CD8-positive, alpha-beta memory T cell (primary cell): ENCODE measurements around the gene CRLF1. TPM values are rescaled to one million over a fixed set of nuclear protein-coding genes. Genes with fewer than 3 reads are reported as not detected.
"Not testable (repeated sequence)": the region's sequence is repeated elsewhere in the genome, so short reads cannot be mapped to it uniquely, and the experiment has no call there.

Experiments used
- CTCF ChIA-PET: fragments of 350-600 bp; sonication (Branson Sonifier 250); formaldehyde crosslinking; loops from one replicate; lab custom pipeline; 2021; ENCODE audit warnings: antibody characterized with exemption; lab: Charles Lee
- POLR2A ChIA-PET: fragments of 350-600 bp; sonication (Branson Sonifier 250); formaldehyde crosslinking; loops from one replicate; lab custom pipeline; 2021; ENCODE audit warnings: antibody characterized with exemption; lab: Charles Lee
- DNase-seq, 5 donors: peaks; one replicate each; pipeline versions ENCODE4 v3.0.0 to v3.0.0-alpha.2; 2020 to 2022; ENCODE audit warnings: mixed read lengths in 1 of 5
- H3K27ac ChIP-seq: one replicate; pipeline ENCODE4 v1.7.0; 2013; ENCODE audit warnings: low read depth, mild to moderate bottlenecking, low read length, moderate library complexity
- H3K27me3 ChIP-seq: 2 replicates; pipeline ENCODE4 v1.7.0; 2013; ENCODE audit warnings: low read length, mild to moderate bottlenecking; ENCODE audit not compliant: insufficient read depth, poor library complexity, severe bottlenecking
- H3K36me3 ChIP-seq: 2 replicates; pipeline ENCODE4 v1.7.0; 2013; ENCODE audit warnings: mild to moderate bottlenecking, low read length, moderate library complexity; ENCODE audit not compliant: insufficient read depth
- H3K4me1 ChIP-seq: 2 replicates; pipeline ENCODE4 v1.7.0; 2013; ENCODE audit warnings: mild to moderate bottlenecking, low read length, moderate library complexity; ENCODE audit not compliant: insufficient read depth
- H3K4me3 ChIP-seq: 2 replicates; pipeline ENCODE4 v1.7.0; 2013; ENCODE audit warnings: mild to moderate bottlenecking, low read length
- H3K9me3 ChIP-seq: 2 replicates; pipeline ENCODE4 v1.7.0; 2013; ENCODE audit warnings: mild to moderate bottlenecking, low read length
- H3K27ac Mint-ChIP-seq, 8 donors: one replicate each; pipeline ENCODE4 v1.8.0; 2020 to 2021; ENCODE audit warnings: mixed read lengths in 8 of 8, mild to moderate bottlenecking in 6 of 8, inconsistent platforms in 3 of 8, moderate library complexity in 3 of 8
- H3K27me3 Mint-ChIP-seq, 2 donors: one replicate each; pipeline ENCODE4 v1.8.0; 2020 to 2021; ENCODE audit warnings: mixed read lengths in 2 of 2, mild to moderate bottlenecking in 1 of 2, moderate library complexity in 1 of 2
- H3K36me3 Mint-ChIP-seq, 3 donors: one replicate each; pipeline ENCODE4 v1.8.0; 2020 to 2021; ENCODE audit warnings: mixed read lengths in 3 of 3, inconsistent platforms in 1 of 3, mild to moderate bottlenecking in 1 of 3
- H3K4me1 Mint-ChIP-seq, 3 donors: one replicate each; pipeline ENCODE4 v1.8.0; 2020 to 2021; ENCODE audit warnings: mixed read lengths in 3 of 3, inconsistent platforms in 1 of 3, mild to moderate bottlenecking in 1 of 3
- H3K4me3 Mint-ChIP-seq, 7 donors: one replicate each; pipeline ENCODE4 v1.8.0; 2020 to 2021; ENCODE audit warnings: mixed read lengths in 7 of 7, mild to moderate bottlenecking in 6 of 7, moderate library complexity in 4 of 7, inconsistent platforms in 2 of 7
- H3K9me3 Mint-ChIP-seq, 5 donors: one replicate each; pipeline ENCODE4 v1.8.0; 2020 to 2022; ENCODE audit warnings: mixed read lengths in 5 of 5, mild to moderate bottlenecking in 3 of 5, moderate library complexity in 2 of 5, inconsistent platforms in 1 of 5
- polyA plus RNA-seq: library from polyadenylated mRNA; unstranded; fragments of 300-500 nt; fragmentation: Illumina TruSeq; gene quantifications from one replicate; pipeline ENCODE4 v1.2.3, GENCODE V29; 2021
- total RNA-seq, 2 experiments: library from RNA; stranded (reverse); gene quantifications; one replicate each; pipeline ENCODE4 v1.2.3, GENCODE V29; 2021

CRLF1 gene
- total and polyA plus RNA-seq, 3 experiments from 2014 or later = not detected

GRCh38 chr19:18592732-18593131, 13.9 kb downstream of the CRLF1 start:
- peak overlapping the region in 2 of 7 donors; percentile 11 to 70 for H3K4me3 Mint-ChIP-seq
- H3K27ac Mint-ChIP-seq = peak overlapping the region in 5 of 8 donors; percentile 8 to 74 (median 54)
- not testable (repeated sequence) for H3K36me3 ChIP-seq, H3K9me3 Mint-ChIP-seq, H3K27me3 ChIP-seq, H3K9me3 ChIP-seq, H3K27ac ChIP-seq, H3K4me3 ChIP-seq, H3K27me3 Mint-ChIP-seq
- peak in 1 of 5 donors; percentile 42 for DNase-seq
- peaks cover 34% of the 10 kb centered on the region for H3K4me1 ChIP-seq
- H3K36me3 Mint-ChIP-seq = peaks cover 0 to 21% (median 0%) of the 10 kb centered on the region in 3 donors
- H3K4me1 Mint-ChIP-seq = peaks cover 31 to 43% (median 36%) of the 10 kb centered on the region in 3 donors
- CTCF ChIA-PET = interaction anchor here (1.0 to 4.3 kb wide), 4 partner anchors 15 to 255 kb away, joined by 3 to 25 read pairs (median 6); partner anchors contain the start of gene UBA52
- POLR2A ChIA-PET = interaction anchor here (0.5 to 1.6 kb wide), 4 partner anchors 11 to 21 kb away, joined by 3 to 5 read pairs (median 4); partner anchors contain the start of genes TMEM59L and UBA52

- CTCF ChIA-PET = interaction anchor here (0.8 to 4.3 kb wide), 3 partner anchors 15 to 256 kb away, joined by 3 to 25 read pairs (median 3); no protein-coding TSS in a partner anchor
- H3K4me1 ChIP-seq = peaks cover 36% of the 10 kb centered on the region
- H3K4me3 ChIP-seq = no peak overlapping the region
- DNase-seq = peak in 1 of 5 donors; percentile 41
- Mint-ChIP-seq H3K4me1 (peaks cover 33 to 46% (median 38%) of the 10 kb centered on the region in 3 donors), H3K27ac (peak overlapping the region in 4 of 8 donors; percentile 45 to 86 (median 70)), H3K4me3 (peak overlapping the region in 4 of 7 donors; percentile 15 to 67 (median 42)), H3K36me3 (peaks cover 0 to 21% (median 0%) of the 10 kb centered on the region in 3 donors), H3K27me3 (peaks cover 0 to 3% of the 10 kb centered on the region in 2 donors), H3K9me3 (no peaks in the 10 kb centered on the region)
- POLR2A ChIA-PET = interaction anchor here (0.9 kb wide), 1 partner anchor 48 kb away, joined by 3 read pairs; no protein-coding TSS in a partner anchor
- no peaks in the 10 kb centered on the region for H3K9me3 ChIP-seq
- H3K36me3 ChIP-seq = peaks cover 6% of the 10 kb centered on the region
- peaks cover 1% of the 10 kb centered on the region for H3K27me3 ChIP-seq
- H3K27ac ChIP-seq = no peak overlapping the region
Measured at GRCh38 chr19:18591735-18592385, 14.7 kb downstream of the CRLF1 start.

- peak in 1 of 5 donors; percentile 47 for DNase-seq
- peak overlapping the region in 7 of 8 donors; percentile 9 to 93 (median 91) for H3K27ac Mint-ChIP-seq
- CTCF ChIA-PET = interaction anchor here (0.8 to 3.7 kb wide), 3 partner anchors 18 to 256 kb away, joined by 3 to 41 read pairs (median 41); partner anchors contain the start of genes ELL and UBA52
- POLR2A ChIA-PET = interaction anchor here (0.7 to 2.9 kb wide), 4 partner anchors 19 to 74 kb away, joined by 3 to 39 read pairs (median 10); partner anchors contain the start of genes KXD1 and UBA52
- H3K4me3 Mint-ChIP-seq = peak overlapping the region; percentile 27 to 97 (median 88)
- H3K27me3 Mint-ChIP-seq = peaks cover 0 to 3% of the 10 kb centered on the region in 2 donors
- no peaks in the 10 kb centered on the region for H3K9me3 ChIP-seq
- no peaks in the 10 kb centered on the region for H3K27me3 ChIP-seq
- H3K4me3 ChIP-seq = peak overlapping the region; percentile 83
- peaks cover 0 to 21% (median 0%) of the 10 kb centered on the region in 3 donors for H3K36me3 Mint-ChIP-seq
- peak overlapping the region; percentile 87 for H3K27ac ChIP-seq
- H3K36me3 ChIP-seq = peaks cover 6% of the 10 kb centered on the region
- H3K9me3 Mint-ChIP-seq = no peaks in the 10 kb centered on the region
- peaks cover 36% of the 10 kb centered on the region for H3K4me1 ChIP-seq
- H3K4me1 Mint-ChIP-seq = peaks cover 32 to 52% (median 42%) of the 10 kb centered on the region in 3 donors
Measured at GRCh38 chr19:18590273-18591272, 16.0 kb downstream of the CRLF1 start.

- peak overlapping the region; percentile 87 for H3K27ac ChIP-seq
- peak overlapping the region; percentile 83 for H3K4me3 ChIP-seq
- peak in 2 of 5 donors; percentile 49 to 65 for DNase-seq
- Mint-ChIP-seq H3K27me3 (peaks cover 0 to 3% of the 10 kb centered on the region in 2 donors), H3K4me1 (peaks cover 30 to 48% (median 39%) of the 10 kb centered on the region in 3 donors), H3K36me3 (peaks cover 0 to 21% (median 0%) of the 10 kb centered on the region in 3 donors), H3K9me3 (no peaks in the 10 kb centered on the region), H3K4me3 (peak overlapping the region; percentile 84 to 97 (median 89)), H3K27ac (peak overlapping the region; percentile 89 to 96 (median 92))
- no peaks in the 10 kb centered on the region for H3K9me3 ChIP-seq
- H3K27me3 ChIP-seq = no peaks in the 10 kb centered on the region
- H3K4me1 ChIP-seq = peaks cover 32% of the 10 kb centered on the region
- peaks cover 6% of the 10 kb centered on the region for H3K36me3 ChIP-seq
- ChIA-PET CTCF (interaction anchor here (0.7 to 3.7 kb wide), 35 partner anchors 8 to 310 kb away, joined by 3 to 41 read pairs (median 5); partner anchors contain the start of genes ELL, FKBP8, KXD1 and UBA52), POLR2A (interaction anchor here (0.5 to 2.9 kb wide), 17 partner anchors 15 to 330 kb away, joined by 3 to 39 read pairs (median 5); partner anchors contain the start of genes COPE, DDX49, ELL and FKBP8)
Measured at GRCh38 chr19:18589380-18590272, 17.0 kb downstream of the CRLF1 start.

- Mint-ChIP-seq H3K4me3 (peak within 1 kb of the TSS; percentile 88 to 97 (median 91)), H3K27me3 (peaks cover 0 to 3% of the 10 kb centered on the region in 2 donors), H3K9me3 (no peaks in the 10 kb centered on the region), H3K27ac (peak within 1 kb of the TSS; percentile 90 to 96 (median 93)), H3K4me1 (peaks cover 29 to 45% (median 37%) of the 10 kb centered on the region in 3 donors), H3K36me3 (peaks cover 0 to 21% (median 0%) of the 10 kb centered on the region in 3 donors)
- H3K9me3 ChIP-seq = no peaks in the 10 kb centered on the region
- H3K27me3 ChIP-seq = no peaks in the 10 kb centered on the region
- peak; percentile 80 to 93 (median 84) for DNase-seq
- peak within 1 kb of the TSS; percentile 83 for H3K4me3 ChIP-seq
- H3K4me1 ChIP-seq = peaks cover 30% of the 10 kb centered on the region
- peak within 1 kb of the TSS; percentile 87 for H3K27ac ChIP-seq
- ChIA-PET CTCF (interaction anchor here (0.6 to 3.7 kb wide), 40 partner anchors 8 to 310 kb away, joined by 3 to 41 read pairs (median 4); partner anchors contain the start of genes ELL, FKBP8, KXD1 and UBA52), POLR2A (interaction anchor here (0.5 to 2.9 kb wide), 15 partner anchors 16 to 331 kb away, joined by 3 to 39 read pairs (median 6); partner anchors contain the start of genes COPE, DDX49, ELL and FKBP8)
- H3K36me3 ChIP-seq = peaks cover 6% of the 10 kb centered on the region
Measured at GRCh38 chr19:18588611-18589379, 17.8 kb downstream of the CRLF1 start, which contains the start of gene REX1BD. REX1BD (plus strand) TSS chr19:18588798; CDS start chr19:18588802, 4 bp downstream.
